GM19238 (cell line): ENCODE results near the gene DIS3.
"Not testable (repeated sequence)": the region's sequence is repeated elsewhere in the genome, so short reads cannot be mapped to it uniquely, and the experiment has no call there.

Experiments used
- DNase-seq: peaks from one replicate; pipeline ENCODE4 v3.0.0; 2011; ENCODE audit warnings: low spot score; ENCODE audit not compliant: insufficient read length

Gene DIS3

GRCh38 chr13:72781451-72782439 lies at the start of gene DIS3, which contains the start of gene PIBF1:
DIS3 (minus strand) TSS chr13:72781900; CDS start chr13:72781832, 68 bp downstream.
PIBF1 (plus strand) TSS chr13:72782133; CDS start chr13:72783470, 1,337 bp downstream.
- DNase-seq = peak; percentile 78

- DNase-seq = no peak
These were observed 42.0 kb upstream of the DIS3 start for GRCh38 chr13:72823724-72824123.

- DNase-seq = no peak
These were observed 41.4 kb upstream of the DIS3 start for GRCh38 chr13:72823081-72823480.

GRCh38 chr13:72820898-72821279 lies 39.2 kb upstream of the DIS3 start:
- no peak for DNase-seq

GRCh38 chr13:72820156-72820897 lies 38.6 kb upstream of the DIS3 start:
- no peak for DNase-seq

- no peak for DNase-seq
These were observed 27.3 kb upstream of the DIS3 start for GRCh38 chr13:72808917-72809500.

GRCh38 chr13:72806514-72806913 lies 24.8 kb upstream of the DIS3 start:
- DNase-seq = not testable (repeated sequence)

- DNase-seq = no peak
These were observed 24.1 kb upstream of the DIS3 start for GRCh38 chr13:72805676-72806346.

GRCh38 chr13:72804301-72804700 lies 22.6 kb upstream of the DIS3 start:
- DNase-seq = no peak

- no peak for DNase-seq
These were observed 17.1 kb upstream of the DIS3 start for GRCh38 chr13:72798817-72799216.

- no peak for DNase-seq
These were observed 10.9 kb upstream of the DIS3 start for GRCh38 chr13:72792640-72793039.

- DNase-seq = no peak
These were observed 7.1 kb upstream of the DIS3 start for GRCh38 chr13:72788831-72789230.

- DNase-seq = not testable (repeated sequence)
These were observed 3.0 kb upstream of the DIS3 start for GRCh38 chr13:72784679-72785078.

GRCh38 chr13:72782717-72783116 lies 1.0 kb upstream of the DIS3 start:
- no peak for DNase-seq

- no peak for DNase-seq
These were observed 7.7 kb downstream of the DIS3 start for GRCh38 chr13:72774019-72774418.

GRCh38 chr13:72763411-72763810 lies 18.3 kb downstream of the DIS3 start:
- DNase-seq = no peak

GRCh38 chr13:72760189-72760588 lies 21.5 kb downstream of the DIS3 start:
- no peak for DNase-seq

- no peak for DNase-seq
These were observed 23.7 kb downstream of the DIS3 start for GRCh38 chr13:72757792-72758535.

GRCh38 chr13:72754111-72754510 lies 27.6 kb downstream of the DIS3 start:
- no peak for DNase-seq

GRCh38 chr13:72751220-72751619 lies 30.5 kb downstream of the DIS3 start:
- DNase-seq = no peak

GRCh38 chr13:72745260-72745659 lies 36.4 kb downstream of the DIS3 start:
- no peak for DNase-seq
